Activated naive CD4-positive, alpha-beta T cell treated with anti-CD3 and anti-CD28 coated beads, Interleukin-2, amount 50 U/mL, for 16 hours (primary cell): Measurements from ENCODE around the gene RAI1.
"Not testable (repeated sequence)": the region's sequence is repeated elsewhere in the genome, so short reads cannot be mapped to it uniquely, and the experiment has no call there.

Source experiments
- DNase-seq: peaks from one replicate; pipeline ENCODE4 v3.0.0-alpha.2; 2020

Gene RAI1

GRCh38 chr17:17666111-17666714 lies 15.0 kb upstream of the RAI1 start:
- no peak for DNase-seq

DNA sequence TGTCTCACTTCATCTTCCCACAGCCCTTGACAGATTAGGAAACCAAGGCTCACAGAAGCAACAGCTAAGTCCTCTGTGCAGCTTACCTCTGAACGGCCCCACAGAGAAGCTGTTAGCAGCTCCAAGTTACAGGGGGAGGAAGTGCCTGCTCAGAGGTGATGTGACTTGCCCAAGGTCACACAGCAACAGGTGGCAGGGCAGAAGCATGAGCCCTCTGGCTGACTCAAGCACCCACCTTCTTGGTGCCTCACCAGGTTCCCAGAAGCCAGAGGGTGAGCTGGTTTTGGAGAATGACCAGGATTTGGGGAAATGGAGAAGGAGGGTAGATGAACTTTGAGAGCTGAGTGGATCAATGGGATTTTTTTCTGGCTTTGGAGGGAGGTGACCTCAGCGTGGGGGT lies 14.0 kb upstream of the RAI1 start:
- DNase-seq, result no peak

DNA sequence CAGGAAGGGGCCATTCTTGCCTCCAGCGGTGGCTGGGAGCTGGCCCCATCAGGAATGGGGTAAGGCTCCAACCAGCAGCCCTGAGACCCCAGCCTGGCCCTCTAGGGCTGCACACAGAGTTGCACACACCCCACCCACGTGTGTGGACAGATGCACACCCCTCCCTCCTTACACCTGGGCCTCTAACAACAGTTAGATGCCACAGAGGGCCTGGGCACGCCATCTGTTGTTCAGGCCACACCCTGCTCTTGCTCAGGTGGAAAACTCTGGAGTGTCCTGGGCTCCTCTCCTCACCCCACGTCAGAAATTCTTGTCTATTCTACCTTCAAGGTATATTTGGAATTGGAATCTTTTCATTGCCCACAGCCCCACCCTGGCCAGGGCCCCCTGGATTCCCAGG lies 13.3 kb upstream of the RAI1 start:
- no peak for DNase-seq

DNA sequence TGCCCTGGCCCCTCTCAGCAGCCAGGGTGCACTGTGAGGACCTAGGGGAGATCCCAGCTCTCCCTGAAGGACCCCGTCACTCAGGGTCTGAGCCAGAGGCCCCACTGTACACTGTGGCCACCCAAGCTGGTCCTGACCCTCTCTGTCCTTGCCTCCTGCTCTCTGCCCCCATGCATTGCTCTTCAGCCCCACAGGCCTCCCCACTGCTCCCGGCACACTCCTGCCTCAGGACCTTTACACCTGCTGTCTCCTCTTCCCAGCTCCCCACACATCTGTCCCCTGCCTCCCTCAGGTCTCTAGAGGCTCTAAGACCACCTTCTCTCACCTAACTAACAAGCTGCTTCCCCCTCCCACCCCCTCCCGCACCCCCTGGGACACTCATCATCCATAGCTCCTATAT lies 12.9 kb upstream of the RAI1 start:
- no peak for DNase-seq

DNA sequence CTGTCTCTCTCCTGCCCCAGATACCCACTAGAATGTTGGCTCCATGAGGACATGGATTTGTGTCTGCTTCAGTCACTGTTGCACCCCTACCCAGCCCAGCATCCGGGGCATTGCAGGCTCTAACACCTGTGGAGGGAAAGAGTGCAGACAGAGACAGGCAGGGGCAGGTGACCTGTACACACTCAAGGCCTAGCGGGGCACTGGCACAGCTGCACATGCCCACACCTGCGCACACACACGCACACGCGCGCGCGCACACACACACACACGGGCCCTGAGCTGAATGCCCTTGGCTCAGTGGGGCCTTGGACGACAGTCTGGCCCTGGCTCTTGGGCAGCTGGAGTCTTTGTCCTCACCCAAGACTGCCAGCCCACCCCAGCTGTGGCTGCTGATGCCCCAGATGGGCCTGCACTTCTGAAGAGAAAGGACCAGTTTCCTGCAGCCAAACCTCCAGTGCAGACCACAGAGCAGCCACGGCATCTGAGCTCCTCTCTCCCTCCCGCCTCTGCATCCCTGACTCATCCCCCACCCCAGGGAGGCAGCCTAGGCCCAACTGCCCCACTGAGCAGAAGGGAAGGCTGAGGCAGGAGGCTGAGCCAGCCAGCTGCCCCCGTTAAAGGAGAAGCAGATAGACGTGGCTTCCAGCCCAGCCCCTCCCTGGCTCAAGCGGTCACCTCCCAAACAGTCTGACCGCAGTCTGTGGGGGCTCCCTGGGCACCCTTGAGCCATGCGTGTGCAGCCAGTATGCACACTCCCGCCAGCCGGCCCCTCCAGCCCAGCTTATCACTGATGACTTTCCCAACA lies 12.3 kb upstream of the RAI1 start:
- DNase-seq, result no peak

GRCh38 chr17:17669580-17670235 lies 11.6 kb upstream of the RAI1 start:
- no peak for DNase-seq

- DNase-seq, result no peak
Observed at GRCh38 chr17:17670701-17671305, 10.5 kb upstream of the RAI1 start.

DNA sequence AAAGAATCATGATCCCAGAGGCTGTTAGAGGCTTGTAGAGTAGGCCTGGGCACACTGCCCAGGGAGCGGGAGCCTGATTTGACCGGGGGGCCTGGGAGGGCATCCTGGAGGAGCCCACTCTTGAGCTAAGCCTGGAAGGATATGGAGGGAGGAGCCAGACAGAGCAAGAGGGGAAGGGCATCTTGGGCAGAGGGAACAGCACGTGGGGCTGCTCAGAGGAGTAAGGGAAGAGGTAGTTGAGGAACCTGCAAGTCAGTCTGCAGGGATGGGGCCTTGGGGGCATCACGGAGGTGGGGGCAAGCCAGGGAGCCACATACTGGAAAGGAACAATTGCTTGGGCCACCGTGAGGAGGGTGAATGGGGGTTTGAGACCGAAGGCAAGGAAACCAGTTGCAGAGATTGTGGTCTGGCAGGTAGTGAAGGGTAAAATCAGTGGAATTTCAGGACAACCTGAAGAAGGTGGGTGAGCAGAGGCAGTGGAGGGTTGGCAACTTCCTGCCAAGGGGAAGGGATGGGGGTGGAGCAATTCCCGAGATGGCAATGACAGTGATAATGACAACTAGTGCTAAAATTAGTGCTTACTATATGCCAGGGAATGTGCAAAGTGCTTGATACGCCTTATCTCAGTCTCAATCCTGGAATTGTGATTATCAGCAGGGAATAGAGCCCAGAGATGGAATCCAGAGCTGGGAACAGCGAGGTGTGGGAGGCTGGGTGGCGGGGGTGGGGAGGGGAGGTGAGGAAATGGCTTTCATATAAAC lies 9.7 kb upstream of the RAI1 start:
- no peak for DNase-seq

GRCh38 chr17:17672453-17673368 lies 8.5 kb upstream of the RAI1 start:
- DNase-seq, result no peak

DNA sequence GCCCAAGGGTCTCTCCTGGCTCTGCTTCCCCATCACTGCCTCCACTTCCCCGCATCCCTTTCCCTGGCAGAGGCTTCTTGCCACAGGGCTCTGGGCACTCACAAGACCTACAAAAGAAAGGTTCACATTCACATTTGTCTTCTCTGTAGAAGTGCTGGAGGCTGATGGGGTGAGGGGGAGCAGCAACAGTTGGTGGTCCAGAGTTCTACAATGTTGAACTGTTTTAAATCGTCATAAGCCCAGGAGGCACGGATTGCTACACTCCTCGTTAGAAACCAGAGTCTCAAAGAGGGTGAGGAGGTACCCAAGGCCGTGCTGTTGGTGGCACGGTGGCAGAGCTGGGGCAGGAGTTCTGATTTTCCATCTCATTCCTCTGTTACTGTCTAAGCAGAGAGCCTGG lies 5.8 kb upstream of the RAI1 start:
- DNase-seq, result no peak

DNA sequence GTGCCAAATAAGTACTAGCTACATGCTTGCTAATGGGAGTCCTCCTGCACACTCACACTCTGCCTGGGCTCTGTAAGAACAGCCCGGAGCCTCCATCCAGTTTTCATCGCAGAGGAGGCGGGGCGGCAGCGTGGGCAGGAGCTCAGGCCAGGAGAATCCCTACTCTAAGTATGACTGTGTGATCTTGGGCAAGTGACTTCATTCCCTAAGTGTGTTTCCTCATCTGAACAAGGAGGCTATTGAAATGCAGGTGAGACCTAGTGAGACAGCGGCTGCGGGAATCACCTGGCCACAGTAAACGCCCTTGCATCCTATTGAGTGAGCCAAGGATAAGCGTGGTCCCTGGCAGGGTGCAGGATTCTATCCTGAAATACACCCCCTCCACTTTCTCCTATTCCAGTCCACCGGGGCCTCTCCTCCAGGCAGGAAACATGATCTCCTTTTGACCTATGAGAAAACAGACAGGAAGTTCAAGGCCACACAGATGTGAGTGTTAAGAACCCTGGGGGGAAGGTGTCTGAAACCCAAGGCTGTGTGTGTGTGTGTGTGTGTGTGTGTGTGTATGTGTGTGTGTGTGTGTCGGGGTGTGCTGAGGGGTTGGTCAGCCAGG lies 5.2 kb upstream of the RAI1 start:
- no peak for DNase-seq

GRCh38 chr17:17676752-17677151 lies 4.5 kb upstream of the RAI1 start:
- no peak for DNase-seq

- DNase-seq, result no peak
Observed at GRCh38 chr17:17677299-17678040, 3.8 kb upstream of the RAI1 start.

GRCh38 chr17:17678063-17678699 lies 3.1 kb upstream of the RAI1 start:
- not testable (repeated sequence) for DNase-seq

- no peak for DNase-seq
Observed at GRCh38 chr17:17679243-17679642, 2.0 kb upstream of the RAI1 start.

DNA sequence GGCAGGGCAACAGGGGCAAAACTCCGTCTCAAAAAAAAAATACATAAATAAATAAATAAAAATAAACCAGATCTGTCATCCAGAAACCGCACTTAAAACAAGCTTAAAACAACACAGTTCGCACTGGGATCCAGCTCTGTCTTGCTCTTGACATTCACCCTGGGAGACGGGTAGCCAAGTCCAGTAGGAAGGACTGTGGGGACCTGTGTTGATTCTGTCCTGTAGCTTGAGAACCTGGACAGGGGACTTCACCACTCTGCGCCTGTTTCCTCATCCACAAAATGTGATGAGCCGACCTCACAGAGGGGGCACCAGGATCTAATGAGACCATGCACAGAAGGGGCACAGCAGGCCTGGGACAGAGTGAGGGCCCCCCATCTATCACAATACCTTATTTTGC lies 1.5 kb upstream of the RAI1 start:
- DNase-seq, result no peak

DNA sequence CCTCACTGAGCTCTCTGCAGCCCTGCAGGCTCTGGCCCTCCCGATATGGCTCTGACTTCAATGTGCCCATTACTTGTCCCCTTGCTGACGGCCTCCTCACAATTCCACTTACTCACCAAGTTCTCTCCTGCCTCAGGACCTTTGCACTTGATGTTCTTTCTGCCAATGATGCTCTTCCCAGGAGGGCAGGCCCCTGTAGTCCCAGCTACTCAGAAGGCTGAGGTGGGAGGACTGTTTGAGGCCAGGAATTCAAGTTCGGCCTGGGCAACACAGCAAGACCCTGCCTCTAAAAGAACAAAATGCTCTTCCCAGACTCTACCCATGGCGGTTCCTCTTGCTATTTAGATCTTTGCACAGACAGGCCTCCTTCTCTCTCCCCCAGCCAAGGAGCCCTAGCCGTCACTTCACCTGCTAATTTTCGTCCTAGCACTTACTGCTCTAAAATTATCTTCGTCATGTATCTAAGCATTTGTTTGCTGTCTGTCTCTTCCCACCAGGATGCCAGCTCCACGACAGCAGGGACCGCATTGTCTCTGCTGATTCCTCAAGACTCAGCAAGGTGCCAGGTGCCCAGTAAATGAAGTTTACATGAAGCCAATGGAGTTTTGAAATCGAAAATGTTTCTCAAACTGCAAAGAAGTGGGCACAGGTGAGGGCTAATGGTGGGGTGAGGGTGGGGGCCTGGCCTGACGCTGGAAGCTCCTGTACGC lies 626 bp upstream of the RAI1 start:
- no peak for DNase-seq

DNA sequence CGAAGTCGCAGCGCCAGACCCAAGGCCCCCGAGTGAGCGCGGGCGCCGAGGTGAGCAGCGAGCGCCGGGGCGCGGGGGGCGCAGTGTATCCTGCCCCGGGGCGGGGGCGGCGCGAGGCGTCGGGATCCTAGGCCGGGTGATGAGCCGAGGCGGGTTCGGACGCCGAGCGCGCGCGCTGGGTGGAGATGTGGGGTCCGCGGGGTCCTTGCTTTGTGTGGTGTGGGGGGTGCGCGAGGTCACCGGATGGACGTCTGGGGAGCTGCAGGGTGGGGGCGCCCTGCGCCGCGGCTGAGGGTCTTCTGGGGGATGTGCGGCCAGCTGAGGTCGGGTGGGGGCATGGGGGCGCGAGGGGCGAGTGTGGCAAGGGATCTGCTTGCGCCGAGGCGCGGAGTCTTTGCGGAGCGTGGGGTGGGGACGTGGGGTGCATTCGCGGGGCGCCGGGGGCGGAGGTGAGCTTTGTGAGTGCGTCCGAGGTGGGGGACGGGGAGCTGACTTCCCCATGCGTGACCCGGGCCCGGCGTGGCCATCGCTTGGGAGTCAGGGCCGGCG lies 560 bp downstream of the RAI1 start:
- DNase-seq, result peak; percentile 58

DNA sequence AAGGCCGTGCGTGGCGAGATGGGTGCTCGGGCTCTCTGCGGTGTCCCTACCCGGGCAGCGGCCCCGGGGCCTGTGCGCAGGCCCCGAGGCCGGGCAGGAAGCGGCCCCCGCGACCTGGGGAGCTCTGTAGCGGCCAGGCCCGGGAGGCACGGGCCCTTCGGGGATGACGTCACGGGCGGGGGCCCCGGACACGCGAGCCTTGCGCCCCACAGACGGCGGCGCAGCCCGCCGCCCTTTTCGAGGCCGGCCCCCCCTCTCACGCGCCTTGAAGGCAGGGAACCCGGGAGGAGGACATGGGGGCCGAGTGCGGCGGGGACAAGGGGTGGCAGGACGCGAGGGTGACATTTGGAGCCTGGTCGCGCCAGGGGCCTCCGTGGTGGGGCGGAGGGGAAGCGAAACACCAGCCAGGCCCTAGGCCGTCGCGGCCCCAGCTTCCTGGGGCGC lies 1.1 kb downstream of the RAI1 start:
- peak; percentile 43 for DNase-seq
